Keratinocyte (primary cell): ENCODE measurements around the gene KCNQ2. TPM values are rescaled to one million over a fixed set of nuclear protein-coding genes. Genes with fewer than 3 reads are reported as not detected.

Source experiments
- DNase-seq: peaks from one replicate; pipeline ENCODE4 v3.0.0-alpha.2; 2011; ENCODE audit warnings: low read depth, missing footprints, low spot score
- FAIRE-seq: peaks from 2 replicates; lab custom pipeline; 2011; peaks lifted over from hg19 to GRCh38; lab: Jason Lieb, UNC
- H2AFZ ChIP-seq: 2 replicates; pipeline ENCODE4 v1.6.0; 2012; ENCODE audit warnings: low read length, control low read depth, inconsistent platforms; ENCODE audit not compliant: control insufficient read depth
- H3K27ac ChIP-seq: 2 replicates; pipeline ENCODE4 v1.5.1; 2011; ENCODE audit warnings: low read length; ENCODE audit not compliant: control insufficient read depth, insufficient read depth
- H3K27me3 ChIP-seq: 3 replicates; pipeline ENCODE4 v1.6.0; 2011; ENCODE audit warnings: low read length; ENCODE audit not compliant: control insufficient read depth, insufficient read depth; ENCODE audit errors: extremely low read depth
- H3K36me3 ChIP-seq, 2 experiments: 2 replicates in 1 of 2; 3 replicates in 1 of 2; pipeline ENCODE4 v1.5.1; 2011; ENCODE audit warnings: low read length in 2 of 2, mild to moderate bottlenecking in 1 of 2; ENCODE audit not compliant: control insufficient read depth in 2 of 2, insufficient read depth in 2 of 2; ENCODE audit errors: extremely low read depth in 1 of 2
- H3K4me1 ChIP-seq: 3 replicates; pipeline ENCODE4 v1.5.1; 2011; ENCODE audit warnings: low read length; ENCODE audit not compliant: control insufficient read depth, insufficient read depth; ENCODE audit errors: extremely low read depth
- H3K4me2 ChIP-seq: 3 replicates; pipeline ENCODE4 v1.6.0; 2011; ENCODE audit warnings: low read depth, low read length; ENCODE audit not compliant: control insufficient read depth, insufficient read depth; ENCODE audit errors: extremely low read depth
- H3K4me3 ChIP-seq, 3 experiments: fragments of 200-600 bp in 1 of 3; sonication (generic) in 1 of 3; 2 replicates in 2 of 3; 3 replicates in 1 of 3; pipeline ENCODE4 v1.5.1; 2011 to 2016; ENCODE audit warnings: low read length in 3 of 3, mild to moderate bottlenecking in 3 of 3, control low read depth in 2 of 3, inconsistent platforms in 1 of 3, low read depth in 1 of 3, mixed read lengths in 1 of 3, mixed run types in 1 of 3, moderate library complexity in 1 of 3; ENCODE audit not compliant: control insufficient read depth in 2 of 3, insufficient read depth in 2 of 3; ENCODE audit errors: extremely low read depth in 1 of 3
- H3K79me2 ChIP-seq: 2 replicates; pipeline ENCODE4 v1.6.0; 2012; ENCODE audit warnings: low read length; ENCODE audit not compliant: control insufficient read depth, insufficient read depth
- H3K9ac ChIP-seq: 3 replicates; pipeline ENCODE4 v1.6.0; 2011; ENCODE audit warnings: low read length; ENCODE audit not compliant: control insufficient read depth, insufficient read depth; ENCODE audit errors: extremely low read depth
- H3K9me1 ChIP-seq: 3 replicates; pipeline ENCODE4 v1.6.0; 2011; ENCODE audit warnings: low read length; ENCODE audit not compliant: control insufficient read depth, insufficient read depth; ENCODE audit errors: extremely low read depth
- H3K9me3 ChIP-seq: 2 replicates; pipeline ENCODE4 v1.5.1; 2012; ENCODE audit warnings: low read depth, low read length; ENCODE audit not compliant: control insufficient read depth
- H4K20me1 ChIP-seq: 3 replicates; pipeline ENCODE4 v1.6.0; 2011; ENCODE audit warnings: low read length; ENCODE audit not compliant: control insufficient read depth, insufficient read depth; ENCODE audit errors: extremely low read depth
- EZH2 ChIP-seq: IDR thresholded peaks from one replicate; pipeline ENCODE4 v1.6.1; 2012; ENCODE audit warnings: inconsistent platforms, mild to moderate bottlenecking, low read length, moderate library complexity
- dilution Hi-C: fragments of 300-500 bp; cut with MboI; formaldehyde crosslinking; loops from one replicate; pipeline ENCODE4 v1.7.0; 2020; ENCODE audit warnings: low sequenced_read_pairs; ENCODE audit not compliant: extremely low pct_ligation_motif_present
- polyA plus RNA-seq, 5 experiments: library from polyadenylated mRNA; depleted of rRNA in 3 of 5; stranded (reverse) in 3 of 5; stranded (forward) in 1 of 5; unstranded in 1 of 5; fragments of >200 nt; gene quantifications; 1 replicate in 1 of 5; 2 replicates in 3 of 5; 3 replicates in 1 of 5; pipeline versions ENCODE4 v1.2.1 to v1.2.3, GENCODE V29; 2011 to 2012; ENCODE audit warnings: missing spikeins in 2 of 5, low read depth in 1 of 5, low replicate concordance in 1 of 5
- TF ChIP-seq, protein P1 (sequence below), 3 experiments: IDR thresholded peaks in 1 of 3; conservative IDR thresholded peaks in 1 of 3; optimal IDR thresholded peaks in 1 of 3; 2 replicates in 2 of 3; 3 replicates in 1 of 3; pipeline versions ENCODE3 to v1.5.1; 2011; ENCODE audit warnings: low read length in 3 of 3, mild to moderate bottlenecking in 3 of 3, moderate library complexity in 2 of 3, control low read depth in 1 of 3, inconsistent platforms in 1 of 3; ENCODE audit not compliant: insufficient read depth in 2 of 3; ENCODE audit errors: extremely low read depth in 1 of 3

The KCNQ2 gene
- polyA plus RNA-seq, 1 donor (not counting 4 experiments of a cell fraction or from before 2014, with no cell fraction given): not detected

DNA sequence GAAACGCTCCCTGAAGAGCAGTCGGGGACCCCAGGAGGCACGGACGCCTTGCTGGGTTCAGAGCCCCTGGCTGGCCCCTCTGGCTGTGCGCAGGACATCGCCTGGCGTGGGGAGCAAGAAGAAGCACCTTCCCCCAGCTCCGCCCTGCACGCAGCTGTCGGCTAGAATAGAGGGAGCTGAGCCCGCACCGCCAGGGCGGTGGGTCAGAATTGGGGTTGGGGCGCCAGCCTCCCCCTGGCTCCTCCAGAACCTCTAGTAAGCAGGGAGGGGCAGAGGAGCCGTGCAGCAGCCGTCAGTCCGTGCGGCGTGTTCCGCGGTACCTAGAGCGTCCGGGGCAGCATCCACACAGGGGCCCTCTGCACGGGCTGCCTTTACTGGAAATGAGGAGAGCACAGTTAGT is 53.2 kb downstream of the KCNQ2 start:
- no peak overlapping the region for H2AFZ ChIP-seq
- no peaks in the 10 kb centered on the region for H3K4me1 ChIP-seq
- no peaks in the 10 kb centered on the region for H3K36me3 ChIP-seq
- dilution Hi-C loops: no loop called here
- H3K9me1 ChIP-seq: no peaks in the 10 kb centered on the region
- FAIRE-seq (no peak), DNase-seq (no peak)
- no peak overlapping the region for H3K27ac ChIP-seq
- no peak overlapping the region for H3K9ac ChIP-seq
- no peak overlapping the region for H3K4me2 ChIP-seq
- no peak for TF ChIP-seq EZH2
- TF ChIP-seq, protein P1, sequence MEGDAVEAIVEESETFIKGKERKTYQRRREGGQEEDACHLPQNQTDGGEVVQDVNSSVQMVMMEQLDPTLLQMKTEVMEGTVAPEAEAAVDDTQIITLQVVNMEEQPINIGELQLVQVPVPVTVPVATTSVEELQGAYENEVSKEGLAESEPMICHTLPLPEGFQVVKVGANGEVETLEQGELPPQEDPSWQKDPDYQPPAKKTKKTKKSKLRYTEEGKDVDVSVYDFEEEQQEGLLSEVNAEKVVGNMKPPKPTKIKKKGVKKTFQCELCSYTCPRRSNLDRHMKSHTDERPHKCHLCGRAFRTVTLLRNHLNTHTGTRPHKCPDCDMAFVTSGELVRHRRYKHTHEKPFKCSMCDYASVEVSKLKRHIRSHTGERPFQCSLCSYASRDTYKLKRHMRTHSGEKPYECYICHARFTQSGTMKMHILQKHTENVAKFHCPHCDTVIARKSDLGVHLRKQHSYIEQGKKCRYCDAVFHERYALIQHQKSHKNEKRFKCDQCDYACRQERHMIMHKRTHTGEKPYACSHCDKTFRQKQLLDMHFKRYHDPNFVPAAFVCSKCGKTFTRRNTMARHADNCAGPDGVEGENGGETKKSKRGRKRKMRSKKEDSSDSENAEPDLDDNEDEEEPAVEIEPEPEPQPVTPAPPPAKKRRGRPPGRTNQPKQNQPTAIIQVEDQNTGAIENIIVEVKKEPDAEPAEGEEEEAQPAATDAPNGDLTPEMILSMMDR (optimal IDR thresholded peaks at IDR 0.05 in 1 of 3, IDR thresholded peaks at IDR 0.05 in 1 of 3, conservative IDR thresholded peaks at IDR 0.05 in 1 of 3; ENCODE audit: extremely low read depth in 1 of 3, insufficient read depth in 2 of 3, low read length in 3 of 3): no peak
- H3K4me3 ChIP-seq: no peak overlapping the region
- H3K9me3 ChIP-seq: no peaks in the 10 kb centered on the region
- no peaks in the 10 kb centered on the region for H4K20me1 ChIP-seq
- H3K79me2 ChIP-seq: no peaks in the 10 kb centered on the region
- H3K27me3 ChIP-seq: peaks cover 52% of the 10 kb centered on the region

DNA sequence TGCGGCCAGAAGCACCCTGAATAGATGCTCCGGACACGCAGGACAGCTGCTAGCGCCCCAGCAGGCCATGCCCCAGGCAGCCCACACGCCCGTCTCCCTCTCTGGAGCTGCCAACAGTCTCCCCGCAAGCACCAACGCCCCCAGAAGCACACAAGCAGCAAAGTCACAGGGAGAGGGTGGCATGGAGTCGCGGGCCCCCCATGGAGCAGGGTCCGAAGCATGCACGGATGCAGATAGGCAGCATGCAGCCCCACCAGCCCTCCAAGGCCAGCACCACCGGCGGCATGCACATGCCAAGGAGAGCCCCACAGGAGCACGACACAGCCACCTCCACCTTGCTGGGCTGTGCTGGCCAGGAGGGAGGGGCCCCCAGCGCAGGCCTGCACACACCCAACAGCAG is 53.8 kb downstream of the KCNQ2 start:
- no peak for DNase-seq
- Histone ChIP-seq H3K4me1 (no peaks in the 10 kb centered on the region), H3K79me2 (no peaks in the 10 kb centered on the region), H3K9ac (no peak overlapping the region), H3K4me3 (no peak overlapping the region), H3K27ac (no peak overlapping the region), H3K4me2 (no peak overlapping the region), H2AFZ (no peak overlapping the region), H3K9me3 (no peaks in the 10 kb centered on the region), H3K36me3 (no peaks in the 10 kb centered on the region), H4K20me1 (no peaks in the 10 kb centered on the region), H3K27me3 (peaks cover 52% of the 10 kb centered on the region), H3K9me1 (no peaks in the 10 kb centered on the region)
- TF ChIP-seq, protein P1 (optimal IDR thresholded peaks at IDR 0.05 in 1 of 3, IDR thresholded peaks at IDR 0.05 in 1 of 3, conservative IDR thresholded peaks at IDR 0.05 in 1 of 3; ENCODE audit: extremely low read depth in 1 of 3, insufficient read depth in 2 of 3, low read length in 3 of 3): no peak
- TF ChIP-seq EZH2: no peak
- FAIRE-seq: no peak
- dilution Hi-C loops: no loop called here
